HG03442 (cell line): ENCODE data around the gene FERMT2.

Experiments
- ATAC-seq: cut with Tn5 transposase; IDR thresholded peaks from one replicate; pipeline ENCODE4 v1.9.1; 2021; ENCODE audit warnings: mild to moderate bottlenecking, moderate library complexity; ENCODE audit not compliant: unreplicated experiment

Gene FERMT2

GRCh38 chr14:52902971-52903619 is 47.8 kb downstream of the FERMT2 start:
- no peak for ATAC-seq

GRCh38 chr14:52901357-52901980 is 49.4 kb downstream of the FERMT2 start:
- ATAC-seq, result no peak

DNA sequence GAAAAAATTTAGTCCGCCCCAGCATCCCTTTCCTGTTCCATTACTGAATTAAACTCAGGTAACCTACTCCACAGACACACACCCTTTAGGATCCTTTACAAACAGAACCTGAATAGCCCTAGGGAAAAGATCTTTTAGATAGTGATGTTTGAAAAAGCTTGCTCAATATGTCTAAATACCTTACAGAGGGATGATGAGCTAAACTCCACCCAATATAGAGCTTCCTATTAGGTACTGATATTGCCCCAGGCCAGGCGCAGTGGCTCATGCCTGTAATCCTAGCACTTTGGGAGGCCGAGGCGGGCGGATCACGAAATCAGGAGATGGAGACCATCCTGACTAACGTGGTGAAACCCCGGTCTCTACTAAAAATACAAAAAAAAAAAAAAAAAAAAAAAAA is 50.1 kb downstream of the FERMT2 start:
- no peak for ATAC-seq

DNA sequence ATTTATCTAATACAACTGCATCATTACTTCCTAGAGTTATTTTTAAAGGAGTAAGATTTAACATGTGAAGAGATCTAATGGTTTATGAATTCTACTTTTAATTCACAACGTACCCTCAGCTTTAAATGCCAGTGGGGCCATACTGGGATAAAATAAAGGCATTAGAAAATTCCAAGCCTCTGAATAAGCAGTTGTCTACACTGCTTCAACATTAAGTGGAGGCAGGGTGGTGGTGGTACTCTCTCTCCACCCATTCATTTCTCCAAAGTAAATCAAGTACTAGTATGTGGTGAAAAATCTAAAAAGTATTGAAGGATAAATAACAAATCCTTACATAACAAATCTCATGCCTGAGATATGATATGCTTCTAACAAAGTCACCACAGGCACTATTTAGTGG is 52.4 kb downstream of the FERMT2 start:
- no peak for ATAC-seq

- no peak for ATAC-seq
Observed at GRCh38 chr14:52895000-52895399, 55.9 kb downstream of the FERMT2 start.

- no peak for ATAC-seq
Observed at GRCh38 chr14:52891800-52892199, 59.0 kb downstream of the FERMT2 start.

DNA sequence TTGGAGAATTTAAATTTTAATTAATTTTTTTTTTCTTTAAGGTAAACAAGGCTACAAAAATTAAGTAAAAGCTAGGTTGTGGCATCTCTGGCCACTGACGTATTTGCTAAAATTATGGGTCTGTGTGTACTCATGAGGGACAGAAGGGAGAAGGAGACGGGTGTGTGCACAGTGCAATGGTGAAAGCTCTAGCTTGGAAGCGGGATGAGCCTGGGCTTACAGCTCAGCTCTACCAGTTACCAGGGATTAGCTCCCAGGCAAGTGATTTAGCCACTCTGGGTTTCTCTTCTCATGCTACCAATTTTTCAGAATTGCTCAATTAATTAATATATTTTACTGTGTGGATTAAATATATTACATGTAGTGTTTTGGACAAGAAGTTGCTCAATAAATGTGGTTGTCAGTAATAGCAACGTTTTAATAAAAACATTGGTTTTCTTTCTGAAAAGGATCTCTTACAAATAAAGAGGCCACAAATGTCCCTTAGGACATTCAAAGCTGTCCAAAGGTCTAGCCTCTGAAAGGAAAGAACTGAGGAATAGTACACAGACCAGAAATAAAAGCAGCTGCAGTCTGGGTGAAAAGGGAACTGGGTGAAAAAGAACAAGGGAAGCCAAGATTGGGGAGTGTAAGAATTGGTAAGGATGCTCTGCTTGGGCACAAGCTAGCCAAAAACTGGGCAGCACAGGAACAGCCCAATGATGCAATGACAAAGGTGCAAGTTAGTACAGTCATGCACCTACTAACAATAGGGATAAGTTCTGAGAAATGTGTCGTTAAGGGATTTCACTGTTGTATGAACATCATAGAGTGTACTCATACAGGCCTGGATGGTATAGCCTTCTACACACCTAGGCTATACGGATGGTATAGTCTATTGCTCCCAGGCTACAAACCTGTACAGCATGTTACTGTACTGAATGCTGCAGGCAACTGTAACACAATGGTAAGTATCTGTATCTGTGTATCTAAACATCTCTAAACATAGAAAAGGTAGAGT is 61.7 kb downstream of the FERMT2 start:
- ATAC-seq, result no peak

DNA sequence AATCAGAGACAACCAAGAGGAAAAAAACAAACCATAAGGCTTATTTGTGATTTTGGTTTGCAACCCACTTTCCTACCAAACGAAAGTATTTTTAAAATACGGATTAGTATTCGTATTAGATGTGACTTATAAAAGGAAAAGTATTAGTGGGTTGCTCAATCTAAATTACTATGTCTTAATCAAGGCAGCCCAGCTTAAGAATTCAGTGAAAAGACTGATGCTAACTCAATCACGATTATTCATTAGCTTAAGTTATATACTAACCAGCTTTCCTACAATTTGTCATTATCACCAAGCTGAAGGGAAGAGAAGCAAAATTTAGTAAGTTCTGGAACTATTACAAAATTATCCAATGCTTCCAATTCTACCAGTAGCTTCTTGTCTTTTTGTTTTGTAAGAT is 62.7 kb downstream of the FERMT2 start:
- no peak for ATAC-seq

DNA sequence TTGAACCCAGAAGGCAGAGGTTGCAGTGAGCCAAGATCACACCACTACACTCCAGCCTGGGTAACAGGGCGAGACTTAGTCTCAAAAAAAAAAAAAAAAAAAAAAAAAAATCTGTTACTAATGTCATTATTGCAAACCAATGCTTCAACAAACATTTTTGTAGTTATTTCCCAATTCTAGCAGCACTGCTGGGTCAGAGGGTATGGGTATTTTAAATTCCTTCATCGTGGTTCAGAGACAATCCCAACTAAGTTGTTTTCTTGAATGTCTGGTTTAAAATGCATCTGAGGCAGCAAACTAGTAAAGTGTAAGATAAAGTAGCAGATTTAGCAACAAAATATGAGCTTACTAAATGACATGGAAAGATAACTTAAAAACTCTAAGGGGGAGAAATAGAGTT is 65.6 kb downstream of the FERMT2 start:
- ATAC-seq, result no peak

DNA sequence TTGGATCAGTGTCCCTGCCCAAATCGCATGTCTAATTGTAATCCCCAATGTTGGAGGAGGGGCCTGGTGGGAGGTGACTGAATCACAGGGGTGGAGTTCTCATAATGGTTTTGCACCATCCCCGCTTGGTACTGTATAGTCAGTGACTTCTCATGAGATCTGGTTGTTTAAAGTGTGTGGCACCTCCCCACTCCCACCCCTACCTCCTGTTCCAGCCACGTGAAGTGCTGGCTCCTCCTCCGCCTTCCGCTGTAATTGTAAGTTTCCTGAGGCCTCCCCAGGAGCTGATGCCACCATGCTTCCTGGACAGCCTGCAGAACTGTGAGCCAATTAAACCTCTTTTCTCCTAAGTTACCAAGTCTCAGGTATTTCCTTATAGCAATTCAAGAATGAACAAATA is 67.2 kb downstream of the FERMT2 start:
- ATAC-seq, result no peak

DNA sequence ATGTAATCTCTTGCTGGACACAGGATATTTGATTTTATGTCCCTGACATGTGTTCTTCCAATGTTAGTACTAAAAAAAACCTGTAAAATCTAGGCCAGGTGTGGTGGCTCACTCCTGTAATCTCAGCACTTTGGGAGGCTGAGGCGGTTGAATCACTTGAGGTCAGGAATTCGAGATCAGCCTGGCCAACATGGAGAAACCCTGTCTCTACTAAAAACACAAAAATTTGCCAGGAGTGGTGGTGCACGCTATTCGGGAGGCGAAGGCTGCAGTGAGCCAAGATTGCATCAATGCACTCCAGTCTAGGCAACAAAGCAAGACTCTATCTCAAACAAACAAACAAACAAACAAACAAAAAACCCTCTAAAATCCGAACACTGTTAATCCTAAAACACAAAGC is 68.0 kb downstream of the FERMT2 start:
- no peak for ATAC-seq

DNA sequence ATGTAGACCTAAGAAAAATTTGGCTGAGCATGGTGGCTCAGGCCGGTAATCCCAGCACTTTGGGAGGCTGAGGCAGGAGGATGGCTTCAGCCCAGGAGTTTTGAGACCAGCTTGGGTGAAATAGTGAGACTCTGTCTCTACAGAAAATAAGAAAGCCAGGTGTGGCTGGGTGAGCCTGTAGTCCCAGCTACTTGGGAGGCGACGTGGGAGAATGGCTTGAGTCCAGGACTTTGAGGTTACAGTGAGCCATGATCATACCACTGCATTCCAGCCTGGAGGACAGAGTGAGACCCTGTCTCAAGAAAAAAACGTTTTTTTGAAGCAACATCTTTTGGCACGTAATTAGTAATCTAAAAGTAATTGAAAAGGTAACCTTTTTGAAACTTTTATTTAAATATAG is 70.9 kb downstream of the FERMT2 start:
- no peak for ATAC-seq

DNA sequence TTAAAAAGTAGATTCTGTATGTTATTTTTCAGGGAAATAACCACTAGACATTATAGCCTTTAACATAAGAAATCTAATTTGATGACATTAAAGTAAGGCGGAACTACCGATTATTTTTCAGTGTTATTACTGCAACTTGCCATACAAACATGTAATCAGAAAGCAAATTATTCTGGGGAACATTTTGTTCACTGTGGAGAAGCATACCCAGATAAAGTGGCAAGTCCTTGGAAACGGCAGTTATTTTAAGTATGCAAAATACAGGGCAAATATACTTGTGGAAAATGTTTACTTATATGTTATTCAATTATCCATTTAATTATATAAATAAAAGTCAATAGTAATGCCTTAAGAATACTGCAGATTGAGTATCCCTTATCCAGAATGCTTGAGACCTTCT is 71.9 kb downstream of the FERMT2 start:
- ATAC-seq, result no peak

GRCh38 chr14:52878469-52878868 is 72.4 kb downstream of the FERMT2 start:
- no peak for ATAC-seq

- ATAC-seq, result no peak
Observed at GRCh38 chr14:52877628-52878027, 73.2 kb downstream of the FERMT2 start.

DNA sequence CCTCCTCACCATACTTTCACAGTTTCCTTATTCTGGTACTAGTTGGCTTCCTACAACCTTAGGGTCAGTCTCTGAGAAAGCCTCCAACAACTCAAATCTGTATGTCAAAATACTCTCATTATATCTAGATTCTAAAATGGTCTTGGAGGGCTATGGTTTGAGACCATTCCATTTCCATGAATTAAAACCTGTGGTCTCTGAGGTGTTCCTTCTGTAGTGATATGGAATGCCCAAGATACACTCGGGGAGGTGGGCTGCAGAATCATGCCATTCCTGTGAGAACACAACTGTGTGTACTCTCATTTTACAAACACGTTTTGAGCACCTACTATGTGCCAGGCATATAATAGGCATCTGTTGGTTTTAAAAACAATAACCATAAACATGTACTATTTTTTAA is 74.0 kb downstream of the FERMT2 start:
- ATAC-seq, result no peak

DNA sequence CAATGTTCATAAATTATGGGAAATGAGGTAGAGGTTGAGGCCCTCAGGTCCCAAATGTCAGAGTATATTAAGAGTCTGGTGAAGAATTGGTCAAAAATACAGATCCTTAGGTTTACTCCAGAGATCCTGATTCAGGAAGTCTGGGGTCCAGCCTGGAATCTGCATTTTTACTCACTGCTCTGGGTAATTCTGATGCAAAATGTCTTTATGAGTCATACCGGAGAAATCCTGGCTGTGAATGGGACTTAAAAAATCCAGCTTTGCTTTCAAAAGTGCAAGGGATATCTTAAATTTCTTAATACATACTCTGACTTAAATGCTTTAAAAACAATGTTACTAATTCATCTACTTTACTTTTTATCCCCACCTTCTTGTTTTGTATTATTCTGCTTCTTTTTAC is 74.5 kb downstream of the FERMT2 start:
- no peak for ATAC-seq

DNA sequence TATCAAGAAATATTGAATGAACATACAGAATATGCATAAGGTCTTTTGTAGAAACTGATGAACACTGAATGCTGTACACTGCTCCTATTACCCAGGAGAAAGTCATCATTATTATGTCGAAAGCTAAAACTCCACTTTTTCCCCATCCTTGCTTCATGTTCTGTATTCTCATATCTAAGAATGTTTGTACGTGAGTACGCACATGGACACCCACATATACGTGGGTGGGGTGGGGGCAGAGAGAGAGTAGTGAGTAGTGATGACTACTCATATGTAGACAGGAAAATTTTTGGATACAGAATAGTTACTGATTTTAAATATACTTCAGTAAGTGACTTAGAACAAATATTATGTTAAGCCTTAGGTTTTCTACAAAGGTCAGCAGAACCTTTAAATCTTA is 75.1 kb downstream of the FERMT2 start:
- ATAC-seq, result no peak

DNA sequence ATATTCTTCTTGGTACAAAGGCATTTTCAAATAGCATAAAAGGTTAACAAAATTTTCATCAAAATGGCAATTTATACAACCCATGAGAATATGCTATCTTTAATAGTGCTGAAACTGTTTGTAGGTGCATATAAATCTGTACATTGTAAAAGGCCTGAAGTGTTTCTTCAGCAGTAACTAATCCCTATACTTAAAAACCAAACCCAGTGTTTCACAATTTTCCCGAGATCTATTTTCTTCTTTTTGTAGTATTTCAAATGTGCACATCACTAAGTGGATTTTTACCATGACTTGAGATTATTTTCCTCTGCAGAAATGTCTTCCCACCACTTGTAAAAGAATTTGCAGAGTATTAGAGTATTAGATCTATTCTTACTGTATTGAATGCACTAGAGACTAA is 76.5 kb downstream of the FERMT2 start:
- no peak for ATAC-seq

DNA sequence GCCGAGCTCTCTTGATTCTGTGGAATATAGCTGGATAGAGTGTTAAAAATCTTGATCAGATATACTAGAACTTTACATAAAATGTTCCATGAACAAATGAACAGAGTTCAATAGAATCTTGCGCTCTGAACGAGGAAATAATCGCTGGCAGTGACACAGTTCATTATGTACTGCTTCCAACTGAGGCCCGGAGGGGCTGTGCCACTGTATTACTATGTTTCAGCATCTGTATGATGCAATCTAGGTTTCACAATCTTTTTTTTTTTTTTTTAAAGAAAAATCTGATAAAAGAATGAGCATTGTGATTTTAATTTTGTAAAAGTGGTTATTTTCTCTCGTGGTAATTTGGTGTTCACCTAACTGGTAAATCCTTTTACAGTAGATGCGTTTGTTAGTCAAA is 77.2 kb downstream of the FERMT2 start:
- ATAC-seq, result no peak

- ATAC-seq, result no peak
Observed at GRCh38 chr14:52873065-52873464, 77.8 kb downstream of the FERMT2 start.

GRCh38 chr14:52871606-52872005 is 79.2 kb downstream of the FERMT2 start:
- ATAC-seq, result no peak
